A673 (cell line): ENCODE results near the gene ADAMTS6. TPM values are rescaled to one million over a fixed set of nuclear protein-coding genes. Genes with fewer than 3 reads are reported as not detected.

ENCODE experiments used
- BruUV-seq: library from RNA; stranded (reverse); fragments of 400-500 nt; replicated peaks from 2 replicates; lab custom pipeline; 2021; lab: Mats Ljungman, UMichigan
- CTCF ChIA-PET: fragments of 300-600 bp; sonication (Branson Sonifier 250); formaldehyde crosslinking; loops from one replicate; lab custom pipeline; 2022; ENCODE audit warnings: antibody characterized with exemption; lab: Charles Lee
- POLR2A ChIA-PET: fragments of 300-600 bp; sonication (Branson Sonifier 250); formaldehyde crosslinking; loops from one replicate; lab custom pipeline; 2022; ENCODE audit warnings: antibody characterized with exemption; ENCODE audit not compliant: low non-redundant PET; lab: Charles Lee
- DNase-seq: peaks from one replicate; pipeline ENCODE4 v3.0.0-alpha.2; 2015; ENCODE audit warnings: low spot score
- H3K27ac ChIP-seq: fragments of 200-600 bp; sonication (generic); 2 replicates; pipeline ENCODE4 v1.5.1; 2016; ENCODE audit warnings: mixed run types, low read depth, mild to moderate bottlenecking, mixed read lengths, antibody characterized with exemption, low read length; ENCODE audit not compliant: poor library complexity, severe bottlenecking
- H3K27me3 ChIP-seq: fragments of 200-600 bp; sonication (generic); replicated peaks from 2 replicates; pipeline ENCODE4 v1.6.1; 2017; ENCODE audit warnings: mixed run types, low read depth, mild to moderate bottlenecking, mixed read lengths, antibody characterized with exemption, low read length; ENCODE audit not compliant: insufficient read depth, poor library complexity
- H3K36me3 ChIP-seq: fragments of 200-600 bp; sonication (generic); 2 replicates; pipeline ENCODE4 v1.6.1; 2016; ENCODE audit warnings: mixed run types, mild to moderate bottlenecking, mixed read lengths, antibody characterized with exemption, low read length; ENCODE audit not compliant: insufficient read depth, poor library complexity, severe bottlenecking
- H3K4me1 ChIP-seq: fragments of 200-600 bp; sonication (generic); 2 replicates; pipeline ENCODE4 v1.6.1; 2017; ENCODE audit warnings: mixed run types, mild to moderate bottlenecking, mixed read lengths, antibody characterized with exemption, low read length; ENCODE audit not compliant: insufficient read depth, poor library complexity, severe bottlenecking
- H3K4me3 ChIP-seq: fragments of 200-600 bp; sonication (generic); 2 replicates; pipeline ENCODE4 v1.5.1; 2016; ENCODE audit warnings: low read depth, mixed run types, mild to moderate bottlenecking, mixed read lengths, low read length; ENCODE audit not compliant: poor library complexity, severe bottlenecking
- H3K9me3 ChIP-seq: fragments of 200-600 bp; sonication (generic); 2 replicates; pipeline ENCODE4 v1.6.1; 2016; ENCODE audit warnings: mixed run types, low read depth, mild to moderate bottlenecking, mixed read lengths, antibody characterized with exemption, low read length; ENCODE audit not compliant: poor library complexity, severe bottlenecking
- EZH2 ChIP-seq: fragments of 200-600 bp; sonication (generic); IDR thresholded peaks from 2 replicates; pipeline ENCODE4 v1.6.1; 2017; ENCODE audit warnings: borderline replicate concordance, low read depth, mild to moderate bottlenecking, mixed read lengths, antibody characterized with exemption, low read length; ENCODE audit not compliant: poor library complexity, severe bottlenecking
- intact Hi-C: fragments of 100-400 bp; cut with micrococcal nuclease; formaldehyde crosslinking; loops from one replicate; pipeline ENCODE4 v1.10.0; 2022; ENCODE audit not compliant: unreplicated experiment
- total RNA-seq: library from RNA; stranded (reverse); gene quantifications from 2 replicates; pipeline ENCODE4 v1.2.3, GENCODE V29; 2021
- TF ChIP-seq, protein P1 (sequence below): fragments of 300-800, 200-600 bp; sonication (generic); conservative IDR thresholded peaks from 2 replicates; pipeline ENCODE4 v1.5.1; 2017; ENCODE audit warnings: low read depth, mild to moderate bottlenecking, antibody characterized with exemption, low read length, moderate library complexity, mixed read lengths

Gene ADAMTS6
- total RNA-seq, 1 experiment from 2014 or later, result 2.6 TPM

DNA sequence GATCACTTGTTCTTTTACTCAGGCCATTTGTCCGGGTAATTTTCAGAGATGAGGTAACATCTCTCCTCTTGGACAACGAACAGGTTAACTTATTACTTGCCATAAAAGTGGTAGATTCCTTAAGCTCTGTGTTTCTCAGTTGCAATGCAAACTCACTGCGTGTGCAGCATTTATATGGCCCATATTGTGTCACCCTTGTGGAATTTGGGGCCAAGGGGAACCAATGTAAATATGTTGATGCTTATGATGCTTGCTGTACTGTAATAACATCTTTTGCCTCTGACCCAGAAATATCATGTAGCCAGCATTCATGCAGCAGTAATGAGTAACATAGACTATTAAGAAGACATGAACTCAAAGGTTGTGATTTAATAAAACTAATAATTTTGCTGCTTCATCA is 175.8 kb downstream of the ADAMTS6 start:
- Histone ChIP-seq H3K9me3 (no peaks in the 10 kb centered on the region), H3K27ac (no peak overlapping the region), H3K4me3 (no peak overlapping the region), H3K27me3 (no peaks in the 10 kb centered on the region), H3K36me3 (no peaks in the 10 kb centered on the region), H3K4me1 (no peaks in the 10 kb centered on the region)
- CTCF ChIA-PET, result no interaction called here
- no peak for TF ChIP-seq EZH2
- TF ChIP-seq, protein P1, sequence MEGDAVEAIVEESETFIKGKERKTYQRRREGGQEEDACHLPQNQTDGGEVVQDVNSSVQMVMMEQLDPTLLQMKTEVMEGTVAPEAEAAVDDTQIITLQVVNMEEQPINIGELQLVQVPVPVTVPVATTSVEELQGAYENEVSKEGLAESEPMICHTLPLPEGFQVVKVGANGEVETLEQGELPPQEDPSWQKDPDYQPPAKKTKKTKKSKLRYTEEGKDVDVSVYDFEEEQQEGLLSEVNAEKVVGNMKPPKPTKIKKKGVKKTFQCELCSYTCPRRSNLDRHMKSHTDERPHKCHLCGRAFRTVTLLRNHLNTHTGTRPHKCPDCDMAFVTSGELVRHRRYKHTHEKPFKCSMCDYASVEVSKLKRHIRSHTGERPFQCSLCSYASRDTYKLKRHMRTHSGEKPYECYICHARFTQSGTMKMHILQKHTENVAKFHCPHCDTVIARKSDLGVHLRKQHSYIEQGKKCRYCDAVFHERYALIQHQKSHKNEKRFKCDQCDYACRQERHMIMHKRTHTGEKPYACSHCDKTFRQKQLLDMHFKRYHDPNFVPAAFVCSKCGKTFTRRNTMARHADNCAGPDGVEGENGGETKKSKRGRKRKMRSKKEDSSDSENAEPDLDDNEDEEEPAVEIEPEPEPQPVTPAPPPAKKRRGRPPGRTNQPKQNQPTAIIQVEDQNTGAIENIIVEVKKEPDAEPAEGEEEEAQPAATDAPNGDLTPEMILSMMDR, result no peak
- no TSS peak for BruUV-seq
- DNase-seq, result no peak
- POLR2A ChIA-PET, result no interaction called here
- intact Hi-C loops, result no loop called here

DNA sequence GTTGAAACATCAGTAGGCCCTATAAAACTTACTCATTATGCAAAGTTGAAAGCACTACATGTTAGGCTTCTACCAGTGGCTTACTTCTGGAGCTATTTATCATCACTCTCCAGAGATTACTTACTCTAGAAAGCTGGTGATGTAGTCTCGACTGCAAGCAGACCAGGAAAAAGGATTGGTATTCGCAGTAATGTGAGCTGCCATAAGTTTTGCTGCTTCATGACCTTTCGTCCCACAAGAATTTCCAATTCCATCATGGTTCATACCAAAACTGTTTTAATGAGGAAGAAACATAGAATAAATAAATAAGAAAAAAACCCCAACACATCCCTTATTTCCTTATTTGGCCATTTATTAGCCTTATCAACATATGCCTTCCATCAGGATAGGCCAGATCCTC is 181.9 kb downstream of the ADAMTS6 start:
- BruUV-seq, result no TSS peak
- no peaks in the 10 kb centered on the region for H3K36me3 ChIP-seq
- ChIA-PET POLR2A (no interaction called here), CTCF (no interaction called here)
- H3K27ac ChIP-seq, result no peak overlapping the region
- H3K4me1 ChIP-seq, result no peaks in the 10 kb centered on the region
- H3K9me3 ChIP-seq, result no peaks in the 10 kb centered on the region
- TF ChIP-seq EZH2, result no peak
- TF ChIP-seq, protein P1, result no peak
- intact Hi-C loops, result no loop called here
- DNase-seq, result no peak
- no peaks in the 10 kb centered on the region for H3K27me3 ChIP-seq
- no peak overlapping the region for H3K4me3 ChIP-seq

DNA sequence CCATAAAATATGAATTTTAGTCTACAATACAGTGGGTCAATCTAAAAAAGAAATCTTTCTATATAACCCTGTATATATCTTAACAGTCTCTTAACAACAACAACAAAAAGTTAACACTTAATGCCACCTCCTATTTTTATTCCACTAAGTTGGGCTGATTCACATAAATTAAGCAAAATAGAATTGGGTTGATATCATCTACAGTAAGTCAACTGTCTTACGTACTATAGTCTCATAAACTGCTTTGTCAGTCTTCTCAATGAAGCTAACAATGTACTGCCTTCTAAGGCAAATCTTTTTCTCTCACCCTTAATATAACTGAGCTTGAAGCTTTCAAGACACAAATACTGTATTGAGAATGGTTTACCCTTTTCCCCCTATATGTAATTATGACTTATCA is 185.7 kb downstream of the ADAMTS6 start:
- Histone ChIP-seq H3K27ac (no peak overlapping the region), H3K27me3 (no peaks in the 10 kb centered on the region), H3K4me3 (no peak overlapping the region), H3K36me3 (no peaks in the 10 kb centered on the region), H3K9me3 (no peaks in the 10 kb centered on the region), H3K4me1 (no peaks in the 10 kb centered on the region)
- POLR2A ChIA-PET, result no interaction called here
- CTCF ChIA-PET, result no interaction called here
- no TSS peak for BruUV-seq
- intact Hi-C loops, result no loop called here
- no peak for TF ChIP-seq EZH2
- TF ChIP-seq, protein P1, result no peak
- no peak for DNase-seq
